Activated naive CD8-positive, alpha-beta T cell treated with anti-CD3 and anti-CD28 coated beads, Interleukin-2, amount 50 U/mL, for 24 hours (primary cell): ENCODE data around the gene CACNA1F.

Experiments
- ATAC-seq: fragments of 150-1000 bp; cut with Tn5 transposase; one replicate; pipeline ENCODE4 v1.10.0; 2021
- DNase-seq: peaks from one replicate; pipeline ENCODE4 v3.0.0; 2021
- H3K27ac Mint-ChIP-seq: one replicate; pipeline ENCODE4 v1.8.0; 2021; ENCODE audit warnings: mild to moderate bottlenecking, mixed read lengths
- H3K27me3 Mint-ChIP-seq: one replicate; pipeline ENCODE4 v1.8.0; 2021; ENCODE audit warnings: mixed read lengths
- H3K36me3 Mint-ChIP-seq: one replicate; pipeline ENCODE4 v1.8.0; 2021; ENCODE audit warnings: low read depth, mixed read lengths
- H3K4me1 Mint-ChIP-seq: one replicate; pipeline ENCODE4 v1.8.0; 2021; ENCODE audit warnings: mixed read lengths
- H3K4me3 Mint-ChIP-seq: one replicate; pipeline ENCODE4 v1.8.0; 2021; ENCODE audit warnings: mild to moderate bottlenecking, moderate library complexity, mixed read lengths
- H3K9me3 Mint-ChIP-seq: one replicate; pipeline ENCODE4 v1.8.0; 2021; ENCODE audit warnings: mixed read lengths

CACNA1F gene

GRCh38 chrX:49155900-49156837 lies 77.0 kb downstream of the CACNA1F start:
- ATAC-seq (peak; percentile 90), DNase-seq (peak; percentile 83)
- no peaks in the 10 kb centered on the region for H3K36me3 Mint-ChIP-seq
- no peaks in the 10 kb centered on the region for H3K9me3 Mint-ChIP-seq
- H3K4me1 Mint-ChIP-seq = peaks cover 18% of the 10 kb centered on the region
- no peaks in the 10 kb centered on the region for H3K27me3 Mint-ChIP-seq
- peak overlapping the region; percentile 85 for H3K4me3 Mint-ChIP-seq
- peak overlapping the region; percentile 96 for H3K27ac Mint-ChIP-seq

GRCh38 chrX:49155243-49155899 lies 77.8 kb downstream of the CACNA1F start:
- Mint-ChIP-seq H3K4me1 (peaks cover 18% of the 10 kb centered on the region), H3K9me3 (no peaks in the 10 kb centered on the region), H3K36me3 (no peaks in the 10 kb centered on the region), H3K4me3 (peak overlapping the region; percentile 85), H3K27me3 (no peaks in the 10 kb centered on the region), H3K27ac (peak overlapping the region; percentile 96)
- ATAC-seq = peak; percentile 30
- peak; percentile 37 for DNase-seq
